ENCODE data around the gene TPRX2. TPM values are rescaled to one million over a fixed set of nuclear protein-coding genes. Genes with fewer than 3 reads are reported as not detected.

The TPRX2 gene
- total and polyA plus RNA-seq, 4 donors, result not detected

GRCh38 chr19:47821460-47822020, 37.5 kb upstream of the TPRX2 start, which contains the start of gene CRX:
Gene CRX (plus strand): TSS chr19:47821937. CDS start chr19:47834444, 12,507 bp downstream.
- no peak within 1 kb of the TSS for H3K9ac ChIP-seq (ENCODE audit: low read depth in 1 of 2, low read length in 2 of 2)
- H3K9me3 ChIP-seq (ENCODE audit: control insufficient read depth in 4 of 4, low read length in 3 of 4), result peaks cover 0 to 1% (median 0%) of the 10 kb centered on the region in 4 donors
- WGBS, result 39% methylated on average over 15 of the region's 15 CpGs
- H3K4me1 ChIP-seq (ENCODE audit: control insufficient read depth in 4 of 4, insufficient read depth in 4 of 4, low read length in 3 of 4), result no peaks in the 10 kb centered on the region
- no peak within 1 kb of the TSS for H3K27ac ChIP-seq (ENCODE audit: low read depth in 1 of 2, low read length in 2 of 2)
- H3K27me3 ChIP-seq (ENCODE audit: control insufficient read depth in 4 of 4, insufficient read depth in 4 of 4, low read length in 3 of 4), result peaks cover 0 to 4% (median 1%) of the 10 kb centered on the region in 4 donors
- no peaks in the 10 kb centered on the region for H3K36me3 ChIP-seq (ENCODE audit: control insufficient read depth in 4 of 4, insufficient read depth in 3 of 4, low read depth in 1 of 4, low read length in 3 of 4)
- no peak for TF ChIP-seq ATF3 (IDR thresholded peaks at IDR 0.05)
- TF ChIP-seq HNF4A (conservative IDR thresholded peaks at IDR 0.05), result no peak
- TF ChIP-seq SP1 (IDR thresholded peaks at IDR 0.05), result no peak
- no peak for TF ChIP-seq ZBTB33 (IDR thresholded peaks at IDR 0.05)
- no peak for TF ChIP-seq NR2F2 (IDR thresholded peaks at IDR 0.05)
- TF ChIP-seq CTCF (IDR thresholded peaks at IDR 0.05; ENCODE audit: low read depth, low read length, missing input control), result no peak
- no peak for TF ChIP-seq YY1 (IDR thresholded peaks at IDR 0.05)
- TF ChIP-seq REST (IDR thresholded peaks at IDR 0.05), result no peak
- TF ChIP-seq HNF4G (IDR thresholded peaks at IDR 0.05), result no peak
- TF ChIP-seq EGR1 (IDR thresholded peaks at IDR 0.05; ENCODE audit: low read depth in 2 of 2), result no peak
- TF ChIP-seq FOXA1 (IDR thresholded peaks at IDR 0.05), result no peak
- TF ChIP-seq FOXA2 (IDR thresholded peaks at IDR 0.05), result no peak
- no peak for TF ChIP-seq MAX (IDR thresholded peaks at IDR 0.05)
- TF ChIP-seq GABPA (IDR thresholded peaks at IDR 0.05 in 1 of 2, conservative IDR thresholded peaks at IDR 0.05 in 1 of 2), result no peak
- no peak for TF ChIP-seq TAF1 (conservative IDR thresholded peaks at IDR 0.05)
- TF ChIP-seq JUND (IDR thresholded peaks at IDR 0.05), result no peak
- TF ChIP-seq RAD21 (IDR thresholded peaks at IDR 0.05), result no peak
- TF ChIP-seq RXRA (IDR thresholded peaks at IDR 0.05), result no peak
- no peak within 1 kb of the TSS for H3K4me3 ChIP-seq (ENCODE audit: low read depth in 1 of 3, low read length in 3 of 3)
- no peak for DNase-seq (ENCODE audit: low spot score)
